Activated CD8-positive, alpha-beta T cell treated with anti-CD3 and anti-CD28 coated beads for 36 hours (primary cell): ENCODE data around the gene RUVBL1. TPM values are rescaled to one million over a fixed set of nuclear protein-coding genes. Genes with fewer than 3 reads are reported as not detected.

Source experiments
- ATAC-seq: fragments of 200-7000 bp; cut with Tn5 transposase; one replicate; pipeline ENCODE4 v1.10.0; 2021; ENCODE audit warnings: mild to moderate bottlenecking, moderate library complexity
- CTCF ChIA-PET: fragments of 350-600 bp; sonication (Branson Sonifier 250); formaldehyde crosslinking; loops from one replicate; lab custom pipeline; 2021; ENCODE audit warnings: antibody characterized with exemption; lab: Charles Lee
- POLR2A ChIA-PET: fragments of 350-600 bp; sonication (Branson Sonifier 250); formaldehyde crosslinking; loops from one replicate; lab custom pipeline; 2021; ENCODE audit warnings: antibody characterized with exemption; lab: Charles Lee
- DNase-seq: peaks from one replicate; pipeline ENCODE4 v3.0.0-alpha.2; 2020
- H3K27ac Mint-ChIP-seq: one replicate; pipeline ENCODE4 v1.8.0; 2021; ENCODE audit warnings: mild to moderate bottlenecking, mixed read lengths
- H3K27me3 Mint-ChIP-seq: one replicate; pipeline ENCODE4 v1.8.0; 2021; ENCODE audit warnings: mixed read lengths
- H3K36me3 Mint-ChIP-seq: one replicate; pipeline ENCODE4 v1.8.0; 2021; ENCODE audit warnings: low read depth, mixed read lengths
- H3K4me1 Mint-ChIP-seq: one replicate; pipeline ENCODE4 v1.8.0; 2021; ENCODE audit warnings: low read depth, mixed read lengths
- H3K4me3 Mint-ChIP-seq: one replicate; pipeline ENCODE4 v1.8.0; 2021; ENCODE audit warnings: mild to moderate bottlenecking, moderate library complexity, mixed read lengths
- H3K9me3 Mint-ChIP-seq: one replicate; pipeline ENCODE4 v1.8.0; 2021; ENCODE audit warnings: mixed read lengths
- intact Hi-C: fragments of 100-400 bp; cut with micrococcal nuclease; formaldehyde crosslinking; loops from one replicate; pipeline ENCODE4 v1.10.0; 2022
- total RNA-seq, 2 experiments: library from RNA; stranded (reverse); gene quantifications; one replicate each; pipeline ENCODE4 v1.2.3, GENCODE V29; 2021
- TF ChIP-seq, protein P1 (sequence below): fragments of 200-600 bp; IDR thresholded peaks from one replicate; pipeline ENCODE4 v1.8.0; 2022; ENCODE audit warnings: antibody characterized with exemption, mild to moderate bottlenecking

Gene RUVBL1
- total RNA-seq, 2 experiments from 2014 or later = 99.0 to 99.5 TPM

DNA sequence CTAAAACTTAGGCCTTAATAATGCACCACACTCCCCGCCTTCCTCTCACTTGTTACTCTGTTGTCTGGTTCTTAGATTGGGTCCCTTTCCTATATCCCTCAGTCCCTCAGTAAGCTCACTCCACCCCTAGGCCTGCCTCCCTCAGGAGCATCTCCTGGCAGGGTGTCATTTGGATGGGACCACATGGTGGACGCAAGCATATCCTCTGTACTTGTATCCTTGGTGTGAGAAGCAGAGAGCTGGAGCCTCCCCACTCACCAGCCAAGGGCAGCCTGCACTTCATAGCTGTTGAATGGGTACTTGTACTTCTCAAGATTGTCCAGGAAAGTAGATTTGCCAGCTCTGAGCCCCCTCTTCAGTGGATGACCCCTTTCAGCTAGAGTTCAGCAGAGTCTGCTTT lies 59.7 kb downstream of the RUVBL1 start:
- intact Hi-C loops = no loop called here
- H3K27me3 Mint-ChIP-seq = no peaks in the 10 kb centered on the region
- CTCF ChIA-PET = interaction anchor here (1.6 kb wide), 1 partner anchor 12 kb away, joined by 5 read pairs; no protein-coding TSS in a partner anchor
- H3K27ac Mint-ChIP-seq = no peak overlapping the region
- no peak for DNase-seq
- POLR2A ChIA-PET = interaction anchor here (0.6 to 4.6 kb wide), 4 partner anchors 10 to 1451 kb away, joined by 3 to 18 read pairs (median 3); partner anchors contain the start of gene SEC61A1
- H3K36me3 Mint-ChIP-seq = peaks cover 73% of the 10 kb centered on the region
- no peak for ATAC-seq
- H3K9me3 Mint-ChIP-seq = no peaks in the 10 kb centered on the region
- no peaks in the 10 kb centered on the region for H3K4me1 Mint-ChIP-seq
- TF ChIP-seq, protein P1, sequence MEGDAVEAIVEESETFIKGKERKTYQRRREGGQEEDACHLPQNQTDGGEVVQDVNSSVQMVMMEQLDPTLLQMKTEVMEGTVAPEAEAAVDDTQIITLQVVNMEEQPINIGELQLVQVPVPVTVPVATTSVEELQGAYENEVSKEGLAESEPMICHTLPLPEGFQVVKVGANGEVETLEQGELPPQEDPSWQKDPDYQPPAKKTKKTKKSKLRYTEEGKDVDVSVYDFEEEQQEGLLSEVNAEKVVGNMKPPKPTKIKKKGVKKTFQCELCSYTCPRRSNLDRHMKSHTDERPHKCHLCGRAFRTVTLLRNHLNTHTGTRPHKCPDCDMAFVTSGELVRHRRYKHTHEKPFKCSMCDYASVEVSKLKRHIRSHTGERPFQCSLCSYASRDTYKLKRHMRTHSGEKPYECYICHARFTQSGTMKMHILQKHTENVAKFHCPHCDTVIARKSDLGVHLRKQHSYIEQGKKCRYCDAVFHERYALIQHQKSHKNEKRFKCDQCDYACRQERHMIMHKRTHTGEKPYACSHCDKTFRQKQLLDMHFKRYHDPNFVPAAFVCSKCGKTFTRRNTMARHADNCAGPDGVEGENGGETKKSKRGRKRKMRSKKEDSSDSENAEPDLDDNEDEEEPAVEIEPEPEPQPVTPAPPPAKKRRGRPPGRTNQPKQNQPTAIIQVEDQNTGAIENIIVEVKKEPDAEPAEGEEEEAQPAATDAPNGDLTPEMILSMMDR = no peak
- H3K4me3 Mint-ChIP-seq = no peak overlapping the region

DNA sequence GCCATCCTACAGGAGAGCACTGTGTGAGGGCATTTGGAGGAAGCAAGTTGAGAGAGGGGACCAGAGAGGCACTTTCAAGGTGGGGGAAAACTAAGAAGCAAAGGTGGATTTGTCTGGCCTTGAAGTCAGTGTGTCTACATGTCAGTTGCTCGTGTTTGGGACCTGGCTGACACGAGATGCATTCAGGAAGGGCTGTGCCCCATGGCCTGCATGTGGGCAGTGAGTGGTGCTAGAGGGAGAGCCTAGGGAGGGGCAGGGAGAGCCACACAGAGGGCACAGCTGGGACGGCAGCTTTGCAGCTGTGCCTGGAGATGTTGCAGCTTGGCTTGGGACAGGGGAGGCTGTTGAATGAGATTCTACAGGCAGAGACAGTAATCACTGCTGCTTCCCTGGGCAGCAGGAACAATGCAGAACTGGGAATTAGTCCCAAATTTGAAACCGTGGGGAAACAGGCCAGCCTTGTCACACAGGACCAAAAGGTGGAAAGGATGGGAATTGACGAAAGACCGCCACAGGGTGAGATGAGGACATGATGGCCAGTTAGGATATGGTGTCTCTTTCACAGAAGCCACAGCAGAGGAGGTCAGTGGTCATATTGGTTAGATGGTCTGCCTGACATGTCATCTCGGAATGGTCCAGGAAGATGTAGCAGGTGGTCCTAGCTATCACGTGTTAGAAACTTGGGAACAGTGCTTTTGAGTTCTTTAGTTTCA lies 61.4 kb downstream of the RUVBL1 start:
- DNase-seq (no peak), ATAC-seq (no peak)
- POLR2A ChIA-PET = interaction anchor here (1.5 to 4.6 kb wide), 2 partner anchors 10 to 11 kb away, joined by 4 to 18 read pairs; partner anchors contain the start of gene SEC61A1
- TF ChIP-seq, protein P1 = no peak
- no peaks in the 10 kb centered on the region for H3K9me3 Mint-ChIP-seq
- H3K27ac Mint-ChIP-seq = peak overlapping the region; percentile 15
- no peaks in the 10 kb centered on the region for H3K4me1 Mint-ChIP-seq
- CTCF ChIA-PET = no interaction called here
- no peaks in the 10 kb centered on the region for H3K27me3 Mint-ChIP-seq
- H3K4me3 Mint-ChIP-seq = no peak overlapping the region
- intact Hi-C loops = no loop called here
- peaks cover 68% of the 10 kb centered on the region for H3K36me3 Mint-ChIP-seq

DNA sequence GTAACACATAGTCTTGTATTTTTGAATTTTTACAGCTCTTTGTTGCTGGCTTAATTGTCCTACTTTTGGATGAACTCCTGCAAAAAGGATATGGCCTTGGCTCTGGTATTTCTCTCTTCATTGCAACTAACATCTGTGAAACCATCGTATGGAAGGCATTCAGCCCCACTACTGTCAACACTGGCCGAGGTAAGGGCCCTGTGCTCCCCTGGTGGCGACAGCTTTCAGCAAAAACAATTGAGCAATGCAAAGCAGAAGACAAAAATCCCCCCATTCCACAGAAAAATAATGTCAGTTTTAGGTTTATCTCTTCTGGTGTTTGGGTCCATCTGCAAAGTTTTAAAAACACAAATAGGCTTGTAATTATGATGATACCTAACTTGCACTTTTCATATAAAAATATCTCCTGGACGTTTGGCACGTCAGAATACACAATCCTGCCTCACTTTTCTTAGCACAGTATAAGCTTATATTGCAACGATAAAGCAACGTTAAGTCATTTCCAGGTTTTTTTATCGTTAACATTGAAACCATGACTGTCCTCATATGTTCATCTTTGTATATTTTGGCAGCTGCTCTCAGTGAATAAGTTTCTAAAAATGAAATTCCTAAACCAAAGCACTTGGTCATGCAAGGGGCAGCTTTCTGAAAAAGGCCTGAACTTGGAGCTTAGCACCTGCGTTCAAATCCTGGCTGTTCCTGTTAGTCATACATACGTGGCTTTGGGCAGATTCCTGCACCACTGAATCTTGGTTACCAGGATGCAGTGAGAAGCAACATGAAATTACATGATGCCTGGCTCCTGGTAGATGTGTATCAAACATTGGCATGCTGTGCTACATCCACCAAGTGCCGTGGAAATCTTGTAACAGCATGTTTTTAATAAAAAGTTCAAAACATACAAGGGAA lies 62.9 kb downstream of the RUVBL1 start:
- CTCF ChIA-PET = no interaction called here
- TF ChIP-seq, protein P1 = no peak
- intact Hi-C loops = no loop called here
- H3K4me1 Mint-ChIP-seq = peaks cover 4% of the 10 kb centered on the region
- H3K27ac Mint-ChIP-seq = no peak overlapping the region
- POLR2A ChIA-PET = interaction anchor here (1.1 to 4.6 kb wide), 3 partner anchors 8 to 10 kb away, joined by 3 to 18 read pairs (median 3); partner anchors contain the start of gene SEC61A1
- no peak overlapping the region for H3K4me3 Mint-ChIP-seq
- no peak for DNase-seq
- peaks cover 71% of the 10 kb centered on the region for H3K36me3 Mint-ChIP-seq
- H3K27me3 Mint-ChIP-seq = no peaks in the 10 kb centered on the region
- ATAC-seq = no peak
- H3K9me3 Mint-ChIP-seq = no peaks in the 10 kb centered on the region

DNA sequence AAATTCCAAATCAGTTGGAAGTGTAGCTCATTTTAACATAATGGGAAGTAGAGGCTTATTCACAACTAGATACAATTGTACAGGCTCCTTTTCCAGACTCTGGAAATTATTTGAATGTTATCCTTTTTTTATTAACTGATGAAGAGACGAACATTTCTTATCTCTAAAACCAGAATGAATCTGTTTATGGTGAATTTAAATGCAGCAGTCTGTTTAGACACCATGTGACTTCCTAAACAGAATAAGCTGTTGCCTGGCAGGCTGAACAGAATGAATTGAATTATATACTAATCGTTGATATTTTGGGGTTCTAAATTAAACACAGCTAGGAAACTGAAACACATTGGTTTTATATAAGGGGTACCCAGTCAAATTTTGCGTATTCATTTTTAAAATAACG lies 67.4 kb downstream of the RUVBL1 start:
- H3K27ac Mint-ChIP-seq = no peak overlapping the region
- TF ChIP-seq, protein P1 = no peak
- H3K4me1 Mint-ChIP-seq = peaks cover 35% of the 10 kb centered on the region
- no peaks in the 10 kb centered on the region for H3K27me3 Mint-ChIP-seq
- H3K9me3 Mint-ChIP-seq = no peaks in the 10 kb centered on the region
- POLR2A ChIA-PET = interaction anchor here (1.2 to 6.2 kb wide), 4 partner anchors 11 to 68 kb away, joined by 3 to 37 read pairs (median 6); partner anchors contain the start of gene RUVBL1
- no peak for DNase-seq
- peaks cover 66% of the 10 kb centered on the region for H3K36me3 Mint-ChIP-seq
- no peak for ATAC-seq
- intact Hi-C loops = no loop called here
- CTCF ChIA-PET = interaction anchor here (1.1 to 3.4 kb wide), 4 partner anchors 11 to 77 kb away, joined by 3 to 30 read pairs (median 5); no protein-coding TSS in a partner anchor
- H3K4me3 Mint-ChIP-seq = no peak overlapping the region
